T follicular helper cell (primary cell): ENCODE measurements around the gene CYP2J2.
"Not testable (repeated sequence)": the region's sequence is repeated elsewhere in the genome, so short reads cannot be mapped to it uniquely, and the experiment has no call there.

Source experiments
- DNase-seq: peaks from one replicate; pipeline ENCODE4 v3.0.0-alpha.2; 2020; ENCODE audit warnings: low read depth

CYP2J2 gene

GRCh38 chr1:59919746-59920145 lies 6.8 kb downstream of the CYP2J2 start:
- DNase-seq = no peak

GRCh38 chr1:59917785-59918180 lies 8.8 kb downstream of the CYP2J2 start:
- DNase-seq = no peak

GRCh38 chr1:59917026-59917784 lies 9.4 kb downstream of the CYP2J2 start:
- no peak for DNase-seq

- DNase-seq = no peak
Measured at GRCh38 chr1:59915516-59915915, 11.1 kb downstream of the CYP2J2 start.

- DNase-seq = not testable (repeated sequence)
Measured at GRCh38 chr1:59914791-59915286, 11.7 kb downstream of the CYP2J2 start.

GRCh38 chr1:59908682-59909081 lies 17.9 kb downstream of the CYP2J2 start:
- no peak for DNase-seq

GRCh38 chr1:59908084-59908483 lies 18.5 kb downstream of the CYP2J2 start:
- no peak for DNase-seq

GRCh38 chr1:59906931-59907330 lies 19.6 kb downstream of the CYP2J2 start:
- DNase-seq = no peak

- no peak for DNase-seq
Measured at GRCh38 chr1:59903141-59903754, 23.3 kb downstream of the CYP2J2 start.

GRCh38 chr1:59901770-59902388 lies 24.7 kb downstream of the CYP2J2 start:
- no peak for DNase-seq

GRCh38 chr1:59900640-59901039 lies 25.9 kb downstream of the CYP2J2 start:
- no peak for DNase-seq

GRCh38 chr1:59898927-59899326 lies 27.6 kb downstream of the CYP2J2 start:
- DNase-seq = no peak

- DNase-seq = no peak
Measured at GRCh38 chr1:59897165-59897564, 29.4 kb downstream of the CYP2J2 start.

- no peak for DNase-seq
Measured at GRCh38 chr1:59892841-59893811, 33.4 kb downstream of the CYP2J2 start.

GRCh38 chr1:59885160-59885832 lies 41.3 kb downstream of the CYP2J2 start:
- DNase-seq = no peak

GRCh38 chr1:59880735-59881134 lies 45.8 kb downstream of the CYP2J2 start:
- no peak for DNase-seq

- no peak for DNase-seq
Measured at GRCh38 chr1:59879996-59880505, 46.5 kb downstream of the CYP2J2 start.

- DNase-seq = peak; percentile 8
Measured at GRCh38 chr1:59879574-59879973, 47.0 kb downstream of the CYP2J2 start.

- no peak for DNase-seq
Measured at GRCh38 chr1:59878370-59878769, 48.2 kb downstream of the CYP2J2 start.

- DNase-seq = no peak
Measured at GRCh38 chr1:59877108-59877682, 49.4 kb downstream of the CYP2J2 start.

- DNase-seq = no peak
Measured at GRCh38 chr1:59871746-59872145, 54.8 kb downstream of the CYP2J2 start.
